Mesothelial cell of epicardium (in vitro differentiated cells): ENCODE results near the gene SLC24A5. TPM values are rescaled to one million over a fixed set of nuclear protein-coding genes. Genes with fewer than 3 reads are reported as not detected.

ENCODE experiments used
- DNase-seq, 2 experiments: peaks; one replicate each; pipeline ENCODE4 v3.0.0; 2021; ENCODE audit warnings: low spot score in 2 of 2; ENCODE audit not compliant: unreplicated experiment in 2 of 2
- H3K27ac Mint-ChIP-seq: 2 replicates; pipeline ENCODE4 v1.8.0; 2021; ENCODE audit warnings: mixed read lengths
- H3K27me3 Mint-ChIP-seq: 2 replicates; pipeline ENCODE4 v1.8.0; 2021; ENCODE audit warnings: low read depth, mixed read lengths
- H3K36me3 Mint-ChIP-seq: 2 replicates; pipeline ENCODE4 v1.8.0; 2021; ENCODE audit warnings: mixed read lengths
- H3K4me1 Mint-ChIP-seq: 2 replicates; pipeline ENCODE4 v1.8.0; 2021; ENCODE audit warnings: mixed read lengths
- H3K4me3 Mint-ChIP-seq: 2 replicates; pipeline ENCODE4 v1.8.0; 2021; ENCODE audit warnings: mild to moderate bottlenecking, moderate library complexity, mixed read lengths
- H3K9me3 Mint-ChIP-seq: 2 replicates; pipeline ENCODE4 v1.8.0; 2021; ENCODE audit warnings: mixed read lengths
- CTCF ChIP-seq: fragments of 200-600 bp; sonication (generic); IDR thresholded peaks from one replicate; pipeline ENCODE4 v1.5.0; 2021; ENCODE audit warnings: antibody characterized with exemption; ENCODE audit not compliant: unreplicated experiment
- total RNA-seq: library from RNA; stranded (reverse); gene quantifications from 3 replicates; pipeline ENCODE4 v1.2.1, GENCODE V29; 2021

SLC24A5 gene
- total RNA-seq: 0.16 TPM in 1 of 3 replicates, not detected in the others

- TF ChIP-seq CTCF: no peak
- H3K36me3 Mint-ChIP-seq: no peaks in the 10 kb centered on the region
- DNase-seq: no peak
- H3K4me3 Mint-ChIP-seq: no peak within 1 kb of the TSS
- H3K9me3 Mint-ChIP-seq: no peaks in the 10 kb centered on the region
- H3K27ac Mint-ChIP-seq: no peak within 1 kb of the TSS
- peaks cover 2% of the 10 kb centered on the region for H3K27me3 Mint-ChIP-seq
- H3K4me1 Mint-ChIP-seq: no peaks in the 10 kb centered on the region
These were observed at the start of gene SLC24A5 for GRCh38 chr15:48120745-48121144. Gene SLC24A5 (plus strand): TSS chr15:48120990. CDS start chr15:48121045, 55 bp downstream.

- Mint-ChIP-seq H3K9me3 (peaks cover 23% of the 10 kb centered on the region), H3K36me3 (peaks cover 4% of the 10 kb centered on the region), H3K4me1 (peaks cover 15% of the 10 kb centered on the region), H3K4me3 (no peak overlapping the region), H3K27ac (no peak overlapping the region), H3K27me3 (no peaks in the 10 kb centered on the region)
- no peak for TF ChIP-seq CTCF
- no peak for DNase-seq
These were observed 47.8 kb upstream of the SLC24A5 start for GRCh38 chr15:48072941-48073340.

- no peak overlapping the region for H3K4me3 Mint-ChIP-seq
- H3K4me1 Mint-ChIP-seq: peaks cover 16% of the 10 kb centered on the region
- no peak for DNase-seq
- no peak overlapping the region for H3K27ac Mint-ChIP-seq
- H3K27me3 Mint-ChIP-seq: no peaks in the 10 kb centered on the region
- H3K36me3 Mint-ChIP-seq: peaks cover 4% of the 10 kb centered on the region
- TF ChIP-seq CTCF: no peak
- H3K9me3 Mint-ChIP-seq: peaks cover 25% of the 10 kb centered on the region
These were observed 46.9 kb upstream of the SLC24A5 start for GRCh38 chr15:48073881-48074280.

- peaks cover 16% of the 10 kb centered on the region for H3K4me1 Mint-ChIP-seq
- DNase-seq: no peak
- no peak overlapping the region for H3K4me3 Mint-ChIP-seq
- no peak overlapping the region for H3K27ac Mint-ChIP-seq
- peaks cover 4% of the 10 kb centered on the region for H3K36me3 Mint-ChIP-seq
- no peaks in the 10 kb centered on the region for H3K27me3 Mint-ChIP-seq
- H3K9me3 Mint-ChIP-seq: peaks cover 22% of the 10 kb centered on the region
- TF ChIP-seq CTCF: no peak
These were observed 44.3 kb upstream of the SLC24A5 start for GRCh38 chr15:48076454-48076853.

GRCh38 chr15:48077616-48078184, 43.1 kb upstream of the SLC24A5 start:
- no peak for DNase-seq
- Mint-ChIP-seq H3K36me3 (peaks cover 4% of the 10 kb centered on the region), H3K27me3 (no peaks in the 10 kb centered on the region), H3K4me1 (peaks cover 16% of the 10 kb centered on the region), H3K9me3 (peaks cover 18% of the 10 kb centered on the region), H3K4me3 (no peak overlapping the region), H3K27ac (no peak overlapping the region)
- TF ChIP-seq CTCF: no peak
